Kidney (tissue), 14 donors: Measurements from ENCODE around the gene INKA2. TPM values are rescaled to one million over a fixed set of nuclear protein-coding genes. Genes with fewer than 3 reads are reported as not detected.
A peak's percentile ranks its signal among the peaks of the same experiment; 100 is the strongest.

Experiments
- DNase-seq, 5 donors: peaks; one replicate each; pipeline ENCODE4 v3.0.0-alpha.2; 2013 to 2020
- FAIRE-seq: peaks from 2 replicates; lab custom pipeline; 2012; peaks lifted over from hg19 to GRCh38; lab: Jason Lieb, UNC
- H3K27ac ChIP-seq, 2 donors: one replicate each; pipeline ENCODE4 v1.7.0; 2013; ENCODE audit warnings: low read depth in 2 of 2, low read length in 2 of 2, inconsistent platforms in 1 of 2
- H3K27me3 ChIP-seq: one replicate; pipeline ENCODE4 v1.7.1; 2013; ENCODE audit warnings: low read length, inconsistent platforms; ENCODE audit not compliant: control insufficient read depth, insufficient read depth
- H3K36me3 ChIP-seq, 3 donors: one replicate each; pipeline versions ENCODE4 v1.7.0 to v1.7.1; 2013; ENCODE audit warnings: low read length in 3 of 3, control low read depth in 1 of 3, inconsistent platforms in 1 of 3; ENCODE audit not compliant: insufficient read depth in 3 of 3, control insufficient read depth in 2 of 3
- H3K4me1 ChIP-seq, 3 donors: one replicate each; pipeline versions ENCODE4 v1.7.0 to v1.7.1; 2013; ENCODE audit warnings: low read length in 3 of 3, inconsistent platforms in 1 of 3, low read depth in 1 of 3; ENCODE audit not compliant: control insufficient read depth in 2 of 3, insufficient read depth in 2 of 3
- H3K4me3 ChIP-seq, 3 donors: one replicate each; pipeline versions ENCODE4 v1.7.0 to v1.8.1; 2013; ENCODE audit warnings: low read length in 3 of 3, control low read depth in 1 of 3, inconsistent platforms in 1 of 3
- H3K9ac ChIP-seq, 3 donors: one replicate each; pipeline versions ENCODE4 v1.7.0 to v1.7.1; 2013; ENCODE audit warnings: low read length in 3 of 3, control low read depth in 1 of 3, inconsistent platforms in 1 of 3
- H3K9me3 ChIP-seq, 3 donors: one replicate each; pipeline versions ENCODE4 v1.7.0 to v1.7.1; 2013; ENCODE audit warnings: low read length in 3 of 3, control low read depth in 1 of 3, inconsistent platforms in 1 of 3; ENCODE audit not compliant: control insufficient read depth in 2 of 3, insufficient read depth in 1 of 3
- CTCF ChIP-seq: IDR thresholded peaks from 3 replicates; pipeline ENCODE4 v1.5.1; 2012; ENCODE audit warnings: mild to moderate bottlenecking, moderate library complexity, borderline replicate concordance; ENCODE audit not compliant: insufficient read depth; ENCODE audit errors: extremely low read depth
- intact Hi-C: fragments of 100-400 bp; cut with DNase I; formaldehyde crosslinking; loops from one replicate; pipeline ENCODE4 v1.11.1; 2022
- polyA plus RNA-seq: library from polyadenylated mRNA; stranded (reverse); fragments of 350-450 nt; fragmentation: Illumina TruSeq; extraction: RNeasy Lipid Tissue Mini Kit (QIAGEN cat#74804); gene quantifications from one replicate; pipeline ENCODE4 v1.2.3, GENCODE V29; 2014; ENCODE audit warnings: low read depth, low replicate concordance; ENCODE audit not compliant: insufficient read depth
- total RNA-seq: library from RNA; stranded (reverse); fragmentation: NEBNext Ultra II Directional; extraction: Animal tissue kit (Norgen Biotek cat#: 25700); gene quantifications from one replicate; pipeline ENCODE4 v1.2.1, GENCODE V29; 2021
- donor health status: control.
- donor health status: control.
- donor health status: control.
- donor health status: control.
- donor health status: control.
- donor health status: DM: yes; HTN: yes; CAD: no.
- donor health status: Normal renal cell carcinoma (clear cell type).

Gene INKA2
- total and polyA plus RNA-seq, 2 donors from 2014 or later = 3.5 to 5.6 TPM

GRCh38 chr1:111735321-111735720 lies 3.9 kb downstream of the INKA2 start:
- Histone ChIP-seq H3K4me1 (peaks cover 0 to 25% (median 15%) of the 10 kb centered on the region in 3 donors), H3K36me3 (no peaks in the 10 kb centered on the region), H3K27me3 (no peaks in the 10 kb centered on the region), H3K4me3 (no peak overlapping the region), H3K27ac (no peak overlapping the region), H3K9ac (no peak overlapping the region), H3K9me3 (no peaks in the 10 kb centered on the region)
- DNase-seq = peak in 1 of 5 donors; percentile 2
- no peak for FAIRE-seq
- no peak for TF ChIP-seq CTCF
- intact Hi-C loops = no loop called here

GRCh38 chr1:111734856-111735255 lies 4.3 kb downstream of the INKA2 start:
- H3K4me3 ChIP-seq = no peak overlapping the region
- no peaks in the 10 kb centered on the region for H3K9me3 ChIP-seq
- no peak for TF ChIP-seq CTCF
- H3K9ac ChIP-seq = no peak overlapping the region
- H3K4me1 ChIP-seq = peaks cover 0 to 26% (median 15%) of the 10 kb centered on the region in 3 donors
- intact Hi-C loops = no loop called here
- no peak overlapping the region for H3K27ac ChIP-seq
- H3K36me3 ChIP-seq = no peaks in the 10 kb centered on the region
- no peak for FAIRE-seq
- DNase-seq = no peak
- H3K27me3 ChIP-seq = no peaks in the 10 kb centered on the region

- no peak for TF ChIP-seq CTCF
- intact Hi-C loops = no loop called here
- H3K27ac ChIP-seq = no peak overlapping the region
- peaks cover 0 to 24% (median 15%) of the 10 kb centered on the region in 3 donors for H3K4me1 ChIP-seq
- FAIRE-seq = no peak
- H3K9ac ChIP-seq = no peak overlapping the region
- DNase-seq = peak in 1 of 5 donors; percentile 12
- H3K9me3 ChIP-seq = no peaks in the 10 kb centered on the region
- H3K27me3 ChIP-seq = no peaks in the 10 kb centered on the region
- no peaks in the 10 kb centered on the region for H3K36me3 ChIP-seq
- no peak overlapping the region for H3K4me3 ChIP-seq
Measured at GRCh38 chr1:111734426-111734825, 4.8 kb downstream of the INKA2 start.

GRCh38 chr1:111733992-111734341 lies 5.2 kb downstream of the INKA2 start:
- FAIRE-seq = no peak
- Histone ChIP-seq H3K4me3 (no peak overlapping the region), H3K9me3 (no peaks in the 10 kb centered on the region), H3K36me3 (no peaks in the 10 kb centered on the region), H3K9ac (no peak overlapping the region), H3K4me1 (peaks cover 0 to 23% (median 15%) of the 10 kb centered on the region in 3 donors), H3K27me3 (no peaks in the 10 kb centered on the region), H3K27ac (no peak overlapping the region)
- DNase-seq = no peak
- TF ChIP-seq CTCF = no peak
- intact Hi-C loops = no loop called here
